ENCODE results near the gene TPO.

Gene TPO

GRCh38 chr2:1446301-1446700, 33.0 kb downstream of the TPO start:
- Mint-ChIP-seq H3K4me1 (no peaks in the 10 kb centered on the region), H3K9me3 (no peaks in the 10 kb centered on the region), H3K27ac (no peak overlapping the region), H3K27me3 (peaks cover 1% of the 10 kb centered on the region), H3K36me3 (no peaks in the 10 kb centered on the region), H3K4me3 (no peak overlapping the region)
- ATAC-seq (ENCODE audit: low read depth) (no peak), DNase-seq (ENCODE audit: low spot score in 2 of 2) (no peak)

GRCh38 chr2:1448009-1448408, 34.7 kb downstream of the TPO start:
- ATAC-seq (ENCODE audit: low read depth), result no peak
- no peak for DNase-seq (ENCODE audit: low spot score in 2 of 2)
- Mint-ChIP-seq H3K36me3 (no peaks in the 10 kb centered on the region), H3K27me3 (peaks cover 1% of the 10 kb centered on the region), H3K27ac (no peak overlapping the region), H3K4me3 (no peak overlapping the region), H3K9me3 (no peaks in the 10 kb centered on the region), H3K4me1 (no peaks in the 10 kb centered on the region)

- H3K36me3 Mint-ChIP-seq, result no peaks in the 10 kb centered on the region
- no peak for ATAC-seq (ENCODE audit: low read depth)
- no peak for DNase-seq (ENCODE audit: low spot score in 2 of 2)
- no peak overlapping the region for H3K27ac Mint-ChIP-seq
- no peak overlapping the region for H3K4me3 Mint-ChIP-seq
- no peaks in the 10 kb centered on the region for H3K9me3 Mint-ChIP-seq
- H3K4me1 Mint-ChIP-seq, result no peaks in the 10 kb centered on the region
- H3K27me3 Mint-ChIP-seq, result peaks cover 1% of the 10 kb centered on the region
Measured at GRCh38 chr2:1450915-1451314, 37.7 kb downstream of the TPO start.

- H3K4me1 Mint-ChIP-seq, result no peaks in the 10 kb centered on the region
- ATAC-seq (ENCODE audit: low read depth) (no peak), DNase-seq (ENCODE audit: low spot score in 2 of 2) (no peak)
- H3K9me3 Mint-ChIP-seq, result no peaks in the 10 kb centered on the region
- no peak overlapping the region for H3K27ac Mint-ChIP-seq
- H3K36me3 Mint-ChIP-seq, result no peaks in the 10 kb centered on the region
- H3K4me3 Mint-ChIP-seq, result no peak overlapping the region
- peaks cover 1% of the 10 kb centered on the region for H3K27me3 Mint-ChIP-seq
Measured at GRCh38 chr2:1451422-1451821, 38.2 kb downstream of the TPO start.

- no peaks in the 10 kb centered on the region for H3K4me1 Mint-ChIP-seq
- ATAC-seq (ENCODE audit: low read depth), result no peak
- no peaks in the 10 kb centered on the region for H3K27me3 Mint-ChIP-seq
- H3K4me3 Mint-ChIP-seq, result no peak overlapping the region
- no peak for DNase-seq (ENCODE audit: low spot score in 2 of 2)
- no peak overlapping the region for H3K27ac Mint-ChIP-seq
- H3K9me3 Mint-ChIP-seq, result no peaks in the 10 kb centered on the region
- H3K36me3 Mint-ChIP-seq, result no peaks in the 10 kb centered on the region
Measured at GRCh38 chr2:1453561-1453960, 40.3 kb downstream of the TPO start.

GRCh38 chr2:1454346-1454745, 41.1 kb downstream of the TPO start:
- no peak overlapping the region for H3K27ac Mint-ChIP-seq
- no peak overlapping the region for H3K4me3 Mint-ChIP-seq
- H3K4me1 Mint-ChIP-seq, result no peaks in the 10 kb centered on the region
- no peaks in the 10 kb centered on the region for H3K36me3 Mint-ChIP-seq
- DNase-seq (ENCODE audit: low spot score in 2 of 2) (no peak), ATAC-seq (ENCODE audit: low read depth) (no peak)
- no peaks in the 10 kb centered on the region for H3K9me3 Mint-ChIP-seq
- no peaks in the 10 kb centered on the region for H3K27me3 Mint-ChIP-seq

- Mint-ChIP-seq H3K4me3 (no peak overlapping the region), H3K27me3 (no peaks in the 10 kb centered on the region), H3K9me3 (no peaks in the 10 kb centered on the region), H3K36me3 (no peaks in the 10 kb centered on the region), H3K27ac (no peak overlapping the region), H3K4me1 (no peaks in the 10 kb centered on the region)
- DNase-seq (ENCODE audit: low spot score in 2 of 2) (no peak), ATAC-seq (ENCODE audit: low read depth) (no peak)
Measured at GRCh38 chr2:1455466-1455865, 42.2 kb downstream of the TPO start.

GRCh38 chr2:1458432-1458831, 45.2 kb downstream of the TPO start:
- peaks cover 2% of the 10 kb centered on the region for H3K27me3 Mint-ChIP-seq
- no peaks in the 10 kb centered on the region for H3K4me1 Mint-ChIP-seq
- DNase-seq (ENCODE audit: low spot score in 2 of 2) (no peak), ATAC-seq (ENCODE audit: low read depth) (no peak)
- no peak overlapping the region for H3K4me3 Mint-ChIP-seq
- H3K9me3 Mint-ChIP-seq, result no peaks in the 10 kb centered on the region
- no peaks in the 10 kb centered on the region for H3K36me3 Mint-ChIP-seq
- no peak overlapping the region for H3K27ac Mint-ChIP-seq

- Mint-ChIP-seq H3K36me3 (no peaks in the 10 kb centered on the region), H3K4me1 (no peaks in the 10 kb centered on the region), H3K27ac (no peak overlapping the region), H3K9me3 (no peaks in the 10 kb centered on the region), H3K27me3 (peaks cover 2% of the 10 kb centered on the region), H3K4me3 (no peak overlapping the region)
- ATAC-seq (ENCODE audit: low read depth) (no peak), DNase-seq (ENCODE audit: low spot score in 2 of 2) (no peak)
Measured at GRCh38 chr2:1459727-1460126, 46.5 kb downstream of the TPO start.

GRCh38 chr2:1460851-1461418, 47.7 kb downstream of the TPO start:
- no peak overlapping the region for H3K4me3 Mint-ChIP-seq
- H3K27ac Mint-ChIP-seq, result no peak overlapping the region
- no peaks in the 10 kb centered on the region for H3K4me1 Mint-ChIP-seq
- no peaks in the 10 kb centered on the region for H3K9me3 Mint-ChIP-seq
- no peak for DNase-seq (ENCODE audit: low spot score in 2 of 2)
- H3K27me3 Mint-ChIP-seq, result peaks cover 2% of the 10 kb centered on the region
- H3K36me3 Mint-ChIP-seq, result no peaks in the 10 kb centered on the region
- no peak for ATAC-seq (ENCODE audit: low read depth)

- H3K36me3 Mint-ChIP-seq, result no peaks in the 10 kb centered on the region
- peaks cover 2% of the 10 kb centered on the region for H3K27me3 Mint-ChIP-seq
- DNase-seq (ENCODE audit: low spot score in 2 of 2) (no peak), ATAC-seq (ENCODE audit: low read depth) (no peak)
- no peaks in the 10 kb centered on the region for H3K4me1 Mint-ChIP-seq
- no peak overlapping the region for H3K4me3 Mint-ChIP-seq
- peaks cover under 1% of the 10 kb centered on the region for H3K9me3 Mint-ChIP-seq
- H3K27ac Mint-ChIP-seq, result no peak overlapping the region
Measured at GRCh38 chr2:1461507-1462390, 48.5 kb downstream of the TPO start.

GRCh38 chr2:1462994-1463393, 49.7 kb downstream of the TPO start:
- no peak overlapping the region for H3K27ac Mint-ChIP-seq
- no peak for DNase-seq (ENCODE audit: low spot score in 2 of 2)
- H3K36me3 Mint-ChIP-seq, result no peaks in the 10 kb centered on the region
- H3K27me3 Mint-ChIP-seq, result peaks cover 2% of the 10 kb centered on the region
- H3K4me3 Mint-ChIP-seq, result no peak overlapping the region
- peaks cover 4% of the 10 kb centered on the region for H3K9me3 Mint-ChIP-seq
- H3K4me1 Mint-ChIP-seq, result no peaks in the 10 kb centered on the region
- no peak for ATAC-seq (ENCODE audit: low read depth)

GRCh38 chr2:1472350-1472749, 59.1 kb downstream of the TPO start:
- Mint-ChIP-seq H3K9me3 (peaks cover 11% of the 10 kb centered on the region), H3K36me3 (no peaks in the 10 kb centered on the region), H3K27me3 (peaks cover 6% of the 10 kb centered on the region), H3K27ac (no peak overlapping the region), H3K4me1 (no peaks in the 10 kb centered on the region), H3K4me3 (no peak overlapping the region)
- no peak for DNase-seq (ENCODE audit: low spot score in 2 of 2)
- no peak for ATAC-seq (ENCODE audit: low read depth)

- Mint-ChIP-seq H3K27ac (no peak overlapping the region), H3K27me3 (peaks cover 6% of the 10 kb centered on the region), H3K36me3 (no peaks in the 10 kb centered on the region), H3K4me3 (no peak overlapping the region), H3K4me1 (no peaks in the 10 kb centered on the region), H3K9me3 (no peaks in the 10 kb centered on the region)
- ATAC-seq (ENCODE audit: low read depth) (no peak), DNase-seq (ENCODE audit: low spot score in 2 of 2) (no peak)
Measured at GRCh38 chr2:1476617-1477195, 63.4 kb downstream of the TPO start.

All from memory B cell (primary cell).